ENCODE data around the gene BIK.
"Not testable (repeated sequence)": the region's sequence is repeated elsewhere in the genome, so short reads cannot be mapped to it uniquely, and the experiment has no call there.

BIK gene

GRCh38 chr22:43134553-43134952 lies 24.0 kb downstream of the BIK start:
- DNase-seq (ENCODE audit: low spot score) = no peak
- FAIRE-seq = no peak

- DNase-seq (ENCODE audit: low spot score) (no peak), FAIRE-seq (no peak)
Observed at GRCh38 chr22:43135565-43135964, 25.0 kb downstream of the BIK start.

DNA sequence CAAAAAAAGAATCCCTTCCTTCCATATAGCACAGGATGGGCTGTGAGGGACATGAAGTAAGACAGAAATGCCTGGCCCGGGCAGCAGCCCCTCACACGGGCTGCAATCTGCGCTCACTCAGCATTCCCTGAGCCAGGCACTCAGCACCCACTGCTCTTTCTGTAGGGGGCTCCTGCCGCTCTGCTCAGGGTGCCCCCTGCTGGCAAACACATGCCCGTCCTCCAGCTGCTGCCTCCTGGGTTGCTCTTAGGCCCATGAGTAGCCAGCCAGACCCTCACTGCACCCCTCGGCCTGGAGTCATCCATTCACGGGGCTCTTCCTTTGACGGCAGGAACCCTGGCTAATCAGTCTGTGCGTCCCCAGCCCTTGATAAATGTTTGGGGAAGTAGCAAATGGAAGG lies 25.7 kb downstream of the BIK start:
- peak; percentile 52 for DNase-seq (ENCODE audit: low spot score)
- FAIRE-seq = no peak

- FAIRE-seq (no peak), DNase-seq (ENCODE audit: low spot score) (no peak)
Observed at GRCh38 chr22:43136801-43137200, 26.3 kb downstream of the BIK start.

DNA sequence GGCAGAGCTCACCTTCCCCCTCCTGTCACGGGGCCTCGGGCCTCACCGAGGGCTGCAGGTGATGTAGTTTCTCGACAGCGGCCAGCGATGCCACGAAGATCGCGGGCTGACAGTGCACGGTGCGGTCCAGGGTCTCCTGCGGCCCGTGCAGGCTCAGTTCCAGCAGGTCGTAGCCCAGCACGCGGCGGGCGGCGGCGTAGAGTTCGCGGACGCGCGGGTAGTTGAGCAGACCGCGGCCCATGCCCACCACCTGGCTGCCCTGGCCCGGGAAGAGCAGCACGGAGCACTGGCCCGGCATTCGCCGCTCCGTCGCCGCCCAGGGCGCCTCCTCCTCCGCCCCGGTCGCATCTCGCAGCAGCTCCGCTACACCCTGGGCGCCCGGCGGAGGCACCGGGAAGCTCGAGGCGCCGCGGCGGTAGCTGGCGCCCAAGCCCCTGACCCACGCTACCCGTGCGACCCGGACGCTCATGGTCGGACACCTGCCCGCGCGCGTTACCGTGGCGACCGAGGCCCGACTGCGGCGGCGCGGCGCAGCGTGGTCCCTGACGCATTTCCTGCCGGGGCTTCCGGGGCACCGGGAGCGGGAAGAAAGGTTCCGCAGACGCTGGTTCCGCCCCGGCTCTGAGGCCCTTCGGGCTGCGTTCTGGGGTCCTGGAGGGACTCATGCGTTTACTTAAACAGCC lies 32.5 kb downstream of the BIK start, which contains the start of gene MCAT:
TSS of gene MCAT (minus strand) at position 519 of the 683 bp plus-strand sequence. CDS start at position 469, 50 bp downstream.
- DNase-seq (ENCODE audit: low spot score) (peak; percentile 92), FAIRE-seq (peak; percentile 63)

GRCh38 chr22:43144949-43145348 lies 34.4 kb downstream of the BIK start:
- DNase-seq (ENCODE audit: low spot score) (no peak), FAIRE-seq (no peak)

DNA sequence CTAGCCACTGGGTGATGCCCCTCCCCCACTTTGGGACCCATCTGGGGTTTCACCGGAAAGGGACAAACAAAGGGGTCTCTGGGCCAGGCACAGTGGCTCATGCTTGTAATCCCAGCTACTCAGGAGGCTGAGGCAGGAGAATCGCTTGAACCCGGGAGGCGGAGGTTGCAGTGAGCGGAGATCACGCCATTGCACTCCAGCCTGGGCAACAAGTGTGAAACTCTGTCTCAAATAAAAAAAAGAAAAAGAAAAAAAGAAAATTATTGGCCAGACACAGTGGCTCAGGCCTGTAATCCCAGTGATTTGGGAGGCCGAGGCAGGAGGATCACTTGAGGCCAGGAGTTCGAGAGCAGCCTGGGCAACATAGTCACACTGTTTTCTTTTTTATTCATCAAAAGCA lies 34.8 kb downstream of the BIK start:
- not testable (repeated sequence) for FAIRE-seq; DNase-seq (ENCODE audit: low spot score)

DNA sequence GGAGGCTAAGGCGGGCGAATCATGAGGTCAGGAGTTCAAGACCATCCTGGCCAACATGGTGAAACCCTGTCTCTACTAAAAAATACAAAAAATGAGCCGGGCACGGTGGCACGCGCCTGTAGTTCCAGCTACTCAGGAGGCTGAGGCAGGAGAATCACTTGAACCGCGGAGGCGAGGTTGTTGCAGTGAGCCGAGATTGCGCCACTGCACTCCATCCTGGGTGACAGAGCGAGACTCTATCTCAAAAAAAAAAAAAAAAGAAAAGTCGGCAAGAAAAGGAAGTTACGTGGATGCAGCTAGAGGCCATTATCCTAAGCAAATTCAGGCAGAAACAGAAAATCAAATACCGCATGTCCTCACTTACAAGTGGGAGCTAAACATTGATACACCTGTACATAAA lies 35.8 kb downstream of the BIK start:
- not testable (repeated sequence) for FAIRE-seq; DNase-seq (ENCODE audit: low spot score)

- FAIRE-seq (no peak), DNase-seq (ENCODE audit: low spot score) (no peak)
Observed at GRCh38 chr22:43147821-43148220, 37.3 kb downstream of the BIK start.

GRCh38 chr22:43148581-43148980 lies 38.0 kb downstream of the BIK start:
- DNase-seq (ENCODE audit: low spot score) (no peak), FAIRE-seq (no peak)

DNA sequence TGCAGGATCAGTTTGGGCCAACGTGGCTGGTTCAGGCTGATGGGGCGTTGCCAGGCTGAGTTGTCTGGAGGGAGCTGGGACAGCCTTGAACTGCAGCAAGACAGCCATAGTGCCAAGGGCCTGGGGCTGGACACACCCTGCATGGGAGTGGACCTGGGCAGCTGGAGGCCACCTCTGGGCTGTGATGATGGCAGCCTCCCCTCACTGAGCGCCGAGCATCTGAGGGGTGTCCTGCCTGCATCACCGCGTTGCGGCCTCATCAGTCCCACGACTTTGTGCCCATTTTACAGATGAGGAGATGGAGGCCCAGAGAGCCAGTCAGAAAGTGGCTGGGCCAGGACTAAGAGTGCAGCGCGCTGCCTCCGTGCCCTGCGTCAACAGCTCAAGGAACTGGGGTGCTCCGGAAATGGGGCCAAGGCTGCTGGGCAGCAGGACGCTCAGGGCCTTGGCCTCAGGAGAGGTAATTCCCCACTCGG lies 40.2 kb downstream of the BIK start:
- FAIRE-seq = no peak

GRCh38 chr22:43151251-43152002 lies 40.9 kb downstream of the BIK start, which contains the start of gene TSPO:
Gene TSPO, plus strand, starts transcription at chr22:43151559. Its CDS starts 7,680 bp downstream, at chr22:43159239.
- peak; percentile 91 for DNase-seq (ENCODE audit: low spot score)
- FAIRE-seq = peak; percentile 71

More for the DNA sequence above, 40.2 kb downstream of the BIK start:
- no peak for DNase-seq (ENCODE audit: low spot score)

DNA sequence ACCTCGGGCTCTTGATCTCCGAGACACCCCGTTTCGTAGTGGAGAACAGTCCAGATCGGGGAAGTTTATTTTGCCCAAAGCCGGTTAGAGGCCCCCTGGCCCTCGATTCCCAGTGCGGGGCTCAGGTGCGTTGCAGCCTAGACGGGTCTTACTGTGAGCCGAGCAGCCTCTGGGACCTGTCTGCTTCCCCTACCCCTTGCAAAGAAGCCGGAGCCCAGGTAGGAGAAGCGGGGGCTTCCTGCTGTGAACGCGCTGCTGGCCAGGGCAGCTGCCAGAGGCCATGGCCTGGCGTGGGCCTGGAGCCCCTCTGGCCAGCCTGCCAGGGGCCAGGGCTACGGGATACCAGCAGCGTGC lies 41.4 kb downstream of the BIK start:
- FAIRE-seq (no peak), DNase-seq (ENCODE audit: low spot score) (no peak)

GRCh38 chr22:43152357-43153071 lies 42.0 kb downstream of the BIK start:
- peak; percentile 76 for DNase-seq (ENCODE audit: low spot score)
- FAIRE-seq = peak; percentile 80

DNA sequence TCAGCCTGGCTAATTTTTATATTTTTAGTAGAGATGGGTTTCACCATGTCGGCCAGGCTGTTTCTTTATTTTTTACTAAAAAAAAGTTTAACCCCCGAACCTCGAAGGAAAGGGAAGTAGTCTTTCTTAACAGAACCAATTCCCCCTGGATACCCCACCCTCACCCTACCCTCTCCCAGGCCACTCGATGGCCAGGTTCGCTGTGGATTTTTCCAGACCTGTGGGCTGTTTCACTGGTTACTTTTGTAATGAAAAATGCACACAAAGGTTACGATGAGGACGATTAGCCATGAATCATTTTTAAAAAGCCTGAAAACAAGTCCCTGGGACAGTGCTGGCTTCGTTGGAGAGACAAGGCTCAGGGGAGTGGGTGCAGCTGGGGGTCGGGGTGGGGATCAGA lies 43.3 kb downstream of the BIK start:
- DNase-seq (ENCODE audit: low spot score) (no peak), FAIRE-seq (no peak)

GRCh38 chr22:43154887-43155536 lies 44.5 kb downstream of the BIK start:
- FAIRE-seq = no peak
- no peak for DNase-seq (ENCODE audit: low spot score)

GRCh38 chr22:43155789-43156188 lies 45.2 kb downstream of the BIK start:
- peak; percentile 53 for FAIRE-seq
- DNase-seq (ENCODE audit: low spot score) = no peak

- FAIRE-seq (no peak), DNase-seq (ENCODE audit: low spot score) (no peak)
Observed at GRCh38 chr22:43156413-43156812, 45.9 kb downstream of the BIK start.

DNA sequence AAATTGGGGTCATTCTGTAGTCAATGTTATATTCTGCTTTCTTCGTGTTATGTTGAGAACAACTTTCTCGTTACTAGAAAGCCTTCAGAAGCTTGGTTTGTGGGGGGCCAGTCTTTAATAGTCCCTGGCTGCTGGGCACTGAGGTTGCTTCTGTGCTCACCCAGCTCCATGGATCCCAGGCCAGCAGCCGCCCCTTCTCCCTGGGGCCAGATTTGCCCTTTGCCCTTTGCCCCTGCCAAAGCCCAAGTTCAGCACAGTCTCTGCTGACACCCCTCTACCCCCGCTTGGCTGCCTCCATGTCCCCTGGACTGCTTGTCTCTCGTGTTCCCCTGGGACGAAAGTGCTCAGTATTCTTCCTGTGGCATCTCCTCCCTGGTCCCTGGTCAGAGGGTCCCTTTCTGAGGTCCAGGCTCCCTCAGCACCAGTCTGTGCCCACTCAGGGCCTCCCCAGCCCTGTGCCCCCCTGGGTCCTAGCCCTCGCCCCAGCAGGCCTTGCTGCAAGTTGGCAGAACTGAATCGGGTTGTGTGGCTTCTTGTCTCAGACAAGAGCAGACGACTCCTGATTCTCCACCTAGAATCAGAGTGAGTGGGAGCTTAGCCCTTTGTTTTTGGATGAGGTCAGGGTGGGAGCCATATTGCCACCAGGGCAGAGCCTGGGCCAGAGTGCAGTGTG lies 47.5 kb downstream of the BIK start:
- no peak for DNase-seq (ENCODE audit: low spot score)
- no peak for FAIRE-seq

GRCh38 chr22:43158778-43159483 lies 48.4 kb downstream of the BIK start:
- FAIRE-seq (no peak), DNase-seq (ENCODE audit: low spot score) (no peak)
